Dedifferentiated amniotic fluid mesenchymal stem cell (primary cell): ENCODE data around the gene ENC1.

Source experiments
- DNase-seq: peaks from one replicate; pipeline ENCODE4 v3.0.0-alpha.2; 2016; ENCODE audit errors: extremely low spot score

The ENC1 gene

DNA sequence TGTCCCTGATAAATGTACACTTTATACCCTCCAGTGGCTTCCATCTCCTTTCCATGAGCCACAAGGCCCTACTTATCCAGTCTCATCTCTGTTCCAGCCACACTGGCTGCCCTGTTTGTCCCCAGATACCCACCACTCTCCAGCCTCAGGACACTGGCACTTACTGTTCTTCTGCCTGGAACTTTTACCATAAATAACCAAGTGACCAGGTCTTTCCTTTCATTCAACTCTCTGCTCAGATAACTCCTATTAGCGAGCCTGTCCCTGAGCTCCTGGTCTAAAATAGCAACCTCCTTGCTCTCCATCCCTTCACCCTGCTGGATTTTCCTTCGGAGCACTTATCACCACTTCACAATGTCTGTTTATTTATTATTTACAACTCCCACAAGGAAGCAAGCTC lies 16.6 kb upstream of the ENC1 start:
- DNase-seq, result no peak

- no peak for DNase-seq
Measured at GRCh38 chr5:74655716-74656115, 15.2 kb upstream of the ENC1 start.

DNA sequence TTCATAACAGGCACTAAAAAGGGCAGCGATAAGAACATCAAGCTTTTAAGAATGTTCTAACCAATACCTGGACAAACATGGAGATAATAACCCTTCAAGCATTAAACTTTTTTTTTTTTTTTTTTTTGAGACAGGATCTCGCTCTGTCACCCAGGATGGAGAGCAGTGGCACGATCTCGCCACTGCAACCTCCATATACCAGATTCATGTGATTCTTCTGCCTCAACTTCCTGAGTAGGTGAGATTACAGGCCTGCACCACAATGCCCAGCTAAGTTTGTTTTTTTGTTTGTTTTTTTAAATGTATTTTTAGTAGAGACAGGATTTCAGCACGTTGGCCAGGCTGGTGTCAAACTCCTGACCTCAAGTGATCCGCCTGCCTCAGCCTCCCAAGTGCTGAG lies 14.7 kb upstream of the ENC1 start:
- no peak for DNase-seq

GRCh38 chr5:74653991-74654390 lies 13.5 kb upstream of the ENC1 start:
- DNase-seq, result no peak

- no peak for DNase-seq
Measured at GRCh38 chr5:74652576-74652975, 12.0 kb upstream of the ENC1 start.

DNA sequence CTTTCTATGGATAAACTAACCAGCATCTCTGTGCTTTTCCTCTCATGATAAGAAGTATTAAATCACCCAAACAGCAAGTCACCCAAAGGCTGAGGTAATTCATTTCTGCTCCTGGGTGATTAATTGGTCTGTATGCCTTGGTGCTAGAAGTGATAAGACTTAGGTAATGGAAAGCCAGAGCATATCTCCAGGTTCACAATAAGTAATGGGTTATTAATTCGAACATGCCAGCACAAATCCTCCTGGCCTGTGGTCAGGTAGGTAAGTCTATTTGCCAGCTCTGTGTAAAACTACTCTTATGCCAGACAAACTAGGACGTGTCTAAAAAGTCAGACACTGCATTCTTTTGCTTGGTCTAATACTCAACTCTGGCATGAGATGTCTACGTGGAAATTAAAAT lies 11.2 kb upstream of the ENC1 start:
- DNase-seq, result no peak

- DNase-seq, result no peak
Measured at GRCh38 chr5:74649421-74649973, 9.0 kb upstream of the ENC1 start.

GRCh38 chr5:74648835-74649293 lies 8.3 kb upstream of the ENC1 start:
- peak; percentile 61 for DNase-seq

- no peak for DNase-seq
Measured at GRCh38 chr5:74647096-74647495, 6.6 kb upstream of the ENC1 start.

DNA sequence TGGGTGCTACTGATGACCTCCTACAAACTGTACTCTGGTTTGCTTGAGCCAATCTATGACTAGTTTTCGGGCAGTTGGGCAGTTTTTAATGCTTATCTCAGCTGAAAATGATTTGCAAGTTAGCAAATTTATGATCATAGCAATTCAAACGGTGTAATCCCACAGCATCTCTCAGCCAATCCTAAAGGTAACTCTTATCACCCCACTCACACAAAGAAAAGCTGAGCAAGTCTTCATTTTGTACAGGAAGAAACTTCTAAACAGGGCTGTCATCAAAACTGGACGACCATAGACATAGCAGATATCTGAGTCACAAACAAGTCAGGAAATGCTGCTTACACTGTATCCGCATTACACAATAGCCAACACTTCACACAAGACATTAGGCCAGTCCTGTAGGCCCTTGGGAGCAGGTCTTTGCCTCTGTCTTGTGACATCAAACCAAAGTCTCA lies 2.6 kb upstream of the ENC1 start:
- DNase-seq, result peak; percentile 78

DNA sequence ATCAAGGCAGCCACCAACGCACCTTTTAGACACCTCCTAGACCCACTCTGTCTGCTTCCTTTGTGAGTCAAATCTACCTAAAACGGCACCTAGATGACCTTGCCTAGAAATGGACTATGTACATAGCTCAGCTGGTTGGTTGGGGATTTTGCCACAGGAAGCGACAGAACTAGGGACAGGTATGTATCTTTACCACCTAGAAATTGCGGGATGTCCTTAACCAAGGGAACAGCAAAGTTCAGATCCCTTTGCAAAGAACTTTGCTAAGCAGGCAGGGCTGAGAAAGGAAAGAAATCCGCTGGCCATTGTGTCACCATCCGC lies 2.0 kb upstream of the ENC1 start:
- DNase-seq, result no peak

- DNase-seq, result peak; percentile 81
Measured at GRCh38 chr5:74641735-74642542, 1.4 kb upstream of the ENC1 start.

DNA sequence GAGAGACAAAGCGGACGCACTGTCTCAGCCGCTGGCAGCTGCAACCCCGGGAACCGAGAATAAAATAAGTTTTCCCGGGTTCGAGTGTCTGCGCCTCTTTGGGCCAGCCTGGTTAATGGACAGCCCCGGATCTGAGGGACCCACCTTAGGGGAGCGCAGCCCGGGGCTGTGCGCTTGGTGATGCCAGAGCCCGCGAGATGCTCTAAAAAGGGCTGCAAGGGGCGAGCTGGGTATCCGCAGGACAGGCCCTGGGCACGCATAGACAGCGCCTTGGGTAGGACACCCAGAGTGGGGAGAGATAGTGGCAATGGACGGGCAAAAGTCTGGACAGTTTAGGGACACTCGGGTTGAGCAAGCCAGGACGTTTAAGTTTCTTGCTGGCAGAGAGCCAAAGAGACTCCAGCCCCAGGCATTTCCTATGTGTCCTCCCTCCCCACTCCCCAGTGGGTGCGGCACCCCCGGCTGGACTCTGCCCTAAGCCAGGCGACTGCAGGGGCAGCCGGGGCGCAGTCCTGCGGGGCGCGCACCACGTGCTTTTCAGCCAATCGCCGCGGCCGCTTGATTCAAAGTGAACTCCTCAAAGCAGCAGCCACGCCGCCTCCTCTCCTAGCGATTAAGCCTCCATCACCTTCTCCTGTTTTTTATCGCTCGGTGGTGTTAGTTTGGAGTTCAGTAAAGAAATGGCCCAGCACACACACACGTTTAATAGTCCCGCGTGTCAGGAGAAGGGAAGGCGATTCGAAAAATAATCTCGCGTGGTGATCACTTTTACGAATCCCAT lies 616 bp upstream of the ENC1 start:
- DNase-seq, result peak; percentile 52

- peak; percentile 58 for DNase-seq
Measured at GRCh38 chr5:74639807-74640449, 600 bp downstream of the ENC1 start.

DNA sequence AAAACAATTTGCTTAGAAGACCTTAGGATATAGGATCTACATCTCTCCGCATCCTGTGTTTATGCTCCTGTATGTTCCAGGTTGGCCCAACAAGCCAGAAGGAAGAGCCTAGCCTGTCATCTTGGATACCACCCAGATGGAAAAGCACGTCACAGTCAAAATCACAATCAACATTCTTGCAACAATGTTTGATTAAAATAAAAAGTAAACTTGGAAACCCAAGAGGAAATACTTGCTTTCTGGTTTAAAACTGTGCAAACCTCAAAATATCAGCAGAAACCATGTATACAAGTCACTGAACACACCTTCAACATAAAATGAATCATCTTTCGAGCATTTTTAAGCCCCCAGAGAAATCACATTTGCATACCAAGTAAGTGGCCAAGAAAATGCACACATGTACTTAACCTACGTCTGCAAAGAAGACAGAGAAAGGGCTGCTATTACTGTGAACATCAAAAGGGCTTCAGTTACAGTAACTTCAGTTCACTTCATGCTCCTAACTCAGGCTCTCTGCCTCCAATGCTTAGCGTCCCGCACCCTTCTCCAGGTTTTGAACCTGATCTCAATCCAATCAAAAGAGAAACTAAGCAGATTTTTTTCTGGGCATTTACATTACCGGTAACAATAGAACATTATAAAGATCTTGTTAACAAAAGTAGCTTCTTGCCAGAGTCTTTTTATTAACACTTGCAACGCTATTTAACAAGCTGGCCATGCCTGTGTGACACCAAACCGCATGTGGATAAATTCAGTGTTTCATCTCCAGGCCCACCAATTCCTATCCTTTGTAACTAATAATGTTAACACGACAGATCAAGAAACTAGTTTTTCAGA lies 1.3 kb downstream of the ENC1 start:
- no peak for DNase-seq

GRCh38 chr5:74638544-74638969 lies 2.0 kb downstream of the ENC1 start:
- no peak for DNase-seq

DNA sequence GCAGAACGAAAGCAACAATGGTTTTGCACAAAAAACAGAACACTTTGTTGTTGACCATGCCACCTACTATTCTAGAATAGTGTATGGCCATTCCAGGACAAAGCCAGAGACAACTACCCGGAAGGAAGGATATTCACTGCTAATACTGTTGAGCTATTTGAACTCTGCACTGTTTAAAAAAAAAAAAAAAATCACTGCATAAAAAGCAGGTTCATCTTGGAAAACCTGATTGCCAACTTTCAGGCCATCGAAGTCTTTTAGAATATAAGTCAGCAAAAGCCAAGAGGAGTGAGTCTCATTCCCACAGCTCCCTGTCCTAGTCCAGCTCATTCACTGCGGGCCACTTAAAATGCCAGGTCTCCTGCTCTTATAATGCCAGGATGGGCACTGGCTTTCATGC lies 4.0 kb downstream of the ENC1 start:
- no peak for DNase-seq

GRCh38 chr5:74636149-74636548 lies 4.4 kb downstream of the ENC1 start:
- DNase-seq, result no peak

- no peak for DNase-seq
Measured at GRCh38 chr5:74634611-74635286, 5.8 kb downstream of the ENC1 start.

GRCh38 chr5:74633695-74634094 lies 6.8 kb downstream of the ENC1 start:
- no peak for DNase-seq

- no peak for DNase-seq
Measured at GRCh38 chr5:74632947-74633356, 7.6 kb downstream of the ENC1 start.
